AG04450 (cell line): ENCODE data around the gene CYP4F2. TPM values are rescaled to one million over a fixed set of nuclear protein-coding genes. Genes with fewer than 3 reads are reported as not detected.
"Not testable (repeated sequence)": the region's sequence is repeated elsewhere in the genome, so short reads cannot be mapped to it uniquely, and the experiment has no call there.

Source experiments
- CTCF ChIA-PET: fragments of 300-600, 350-600 bp; formaldehyde crosslinking; extraction: SDS; loops from one replicate; lab custom pipeline; 2022; ENCODE audit warnings: antibody characterized with exemption, inconsistent platforms; lab: Charles Lee
- POLR2A ChIA-PET: fragments of 350-600 bp; formaldehyde crosslinking; extraction: SDS; loops from one replicate; lab custom pipeline; 2021; ENCODE audit warnings: antibody characterized with exemption, inconsistent platforms; lab: Yijun Ruan, JAX
- DNase-seq: peaks from one replicate; pipeline ENCODE4 v3.0.0-alpha.2; 2011; ENCODE audit warnings: low read depth, low spot score
- H3K27ac ChIP-seq: one replicate; pipeline ENCODE4 v1.5.1; 2012; ENCODE audit warnings: low read depth, low read length, control low read depth
- H3K27me3 ChIP-seq: one replicate; pipeline ENCODE4 v1.6.0; 2012; ENCODE audit warnings: low read length; ENCODE audit not compliant: control insufficient read depth, insufficient read depth
- H3K4me3 ChIP-seq: 2 replicates; pipeline ENCODE4 v1.5.1; 2011; ENCODE audit warnings: mild to moderate bottlenecking, low read depth, low read length, control low read depth
- H3K9me3 ChIP-seq: 2 replicates; pipeline ENCODE4 v1.5.1; 2012; ENCODE audit warnings: low read length; ENCODE audit not compliant: control insufficient read depth, insufficient read depth
- CTCF ChIP-seq: IDR thresholded peaks from 2 replicates; pipeline ENCODE4 v1.5.1; 2011; ENCODE audit warnings: low read depth, low read length, control low read depth, inconsistent platforms
- polyA plus RNA-seq: library from polyadenylated mRNA; depleted of rRNA; stranded (reverse); fragments of >200 nt; gene quantifications from 2 replicates; pipeline ENCODE4 v1.2.3, GENCODE V29; 2011

CYP4F2 gene
- polyA plus RNA-seq, 1 experiment: not detected

- no peak for DNase-seq
- Histone ChIP-seq H3K27ac (no peak overlapping the region), H3K4me3 (no peak overlapping the region), H3K9me3 (no peaks in the 10 kb centered on the region), H3K27me3 (no peaks in the 10 kb centered on the region)
- ChIA-PET POLR2A (no interaction called here), CTCF (no interaction called here)
- no peak for TF ChIP-seq CTCF
Observed at GRCh38 chr19:15843203-15843893, 54.5 kb downstream of the CYP4F2 start.

- no peak overlapping the region for H3K4me3 ChIP-seq
- TF ChIP-seq CTCF: no peak
- no peak for DNase-seq
- no peaks in the 10 kb centered on the region for H3K9me3 ChIP-seq
- H3K27me3 ChIP-seq: no peaks in the 10 kb centered on the region
- ChIA-PET POLR2A (no interaction called here), CTCF (no interaction called here)
- H3K27ac ChIP-seq: no peak overlapping the region
Observed at GRCh38 chr19:15841875-15842569, 55.9 kb downstream of the CYP4F2 start.

- Histone ChIP-seq H3K4me3 (no peak overlapping the region), H3K27ac (no peak overlapping the region), H3K9me3 (peaks cover 7% of the 10 kb centered on the region; the same call in 1 of the 2 replicates), H3K27me3 (no peaks in the 10 kb centered on the region)
- POLR2A ChIA-PET: no interaction called here
- no peak for TF ChIP-seq CTCF
- CTCF ChIA-PET: no interaction called here
- DNase-seq: no peak
Observed at GRCh38 chr19:15840833-15841232, 57.0 kb downstream of the CYP4F2 start.

- H3K27ac ChIP-seq, H3K9me3 ChIP-seq, H3K4me3 ChIP-seq, H3K27me3 ChIP-seq, CTCF ChIA-PET, POLR2A ChIA-PET, DNase-seq: not testable (repeated sequence)
Observed at GRCh38 chr19:15839888-15840287, 58.0 kb downstream of the CYP4F2 start.

GRCh38 chr19:15838351-15838750 is 59.5 kb downstream of the CYP4F2 start:
- Histone ChIP-seq H3K27ac (no peak overlapping the region), H3K27me3 (no peaks in the 10 kb centered on the region), H3K4me3 (no peak overlapping the region), H3K9me3 (peaks cover 7% of the 10 kb centered on the region; the same call in 1 of the 2 replicates)
- POLR2A ChIA-PET: no interaction called here
- CTCF ChIA-PET: interaction anchor here (0.9 kb wide), 1 partner anchor 203 kb away, joined by 3 read pairs; no protein-coding TSS in a partner anchor
- TF ChIP-seq CTCF: no peak
- no peak for DNase-seq
